Measurements from ENCODE around the gene LRRC19.

The LRRC19 gene

DNA sequence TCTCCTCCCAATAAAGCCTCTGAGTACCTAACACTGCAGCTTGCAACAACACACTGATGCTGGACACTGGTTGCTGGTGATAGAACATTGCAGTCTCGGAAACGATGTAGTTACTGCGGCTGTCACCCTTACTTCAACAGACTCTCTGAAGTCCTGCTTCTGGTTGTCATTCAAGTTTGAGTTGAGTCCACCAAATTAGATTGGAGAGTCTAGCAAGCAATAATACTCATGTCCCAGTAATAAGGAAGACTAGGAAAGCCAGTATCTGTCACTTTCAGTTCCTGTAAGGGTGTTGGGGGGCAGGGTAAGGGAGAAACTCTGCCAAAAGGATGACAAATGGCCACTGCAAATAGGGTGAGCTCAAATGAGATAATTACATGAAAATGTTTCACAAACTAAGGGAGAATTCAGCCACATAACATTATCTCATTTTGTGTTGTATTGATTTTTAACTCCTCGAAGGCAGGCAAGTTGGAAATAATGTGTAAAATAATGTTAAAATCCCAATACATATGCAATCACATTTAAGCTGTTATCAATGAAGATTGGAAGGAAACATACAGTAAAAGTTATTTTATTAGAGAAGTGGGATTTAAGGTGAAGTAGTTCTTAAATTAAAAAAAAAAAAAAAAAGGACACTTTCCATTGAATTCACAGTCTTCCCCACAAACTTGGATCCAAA lies 50.1 kb downstream of the LRRC19 start:
- peak; percentile 19 for DNase-seq

DNA sequence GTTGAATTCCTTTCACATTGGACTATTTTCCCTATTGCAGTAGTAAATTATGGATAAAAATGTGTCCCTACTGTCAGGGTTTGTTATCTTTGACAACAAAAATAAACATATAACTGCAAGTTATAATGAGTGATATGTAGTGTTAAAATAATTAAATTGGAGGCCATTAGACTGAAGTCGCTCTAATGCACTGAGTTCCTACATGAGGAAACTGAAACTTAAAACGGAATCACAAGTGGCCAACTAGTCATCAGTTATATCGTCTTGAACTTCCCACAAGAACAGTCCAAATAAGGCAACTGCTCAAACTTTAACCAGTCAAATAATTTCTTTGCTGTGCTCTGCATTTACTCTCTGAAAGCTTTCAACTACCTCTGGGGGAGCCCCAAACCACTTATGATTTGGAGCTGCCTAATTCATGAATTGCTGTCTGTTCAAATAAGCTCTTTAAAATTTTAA lies 51.4 kb downstream of the LRRC19 start:
- peak; percentile 54 for DNase-seq

DNA sequence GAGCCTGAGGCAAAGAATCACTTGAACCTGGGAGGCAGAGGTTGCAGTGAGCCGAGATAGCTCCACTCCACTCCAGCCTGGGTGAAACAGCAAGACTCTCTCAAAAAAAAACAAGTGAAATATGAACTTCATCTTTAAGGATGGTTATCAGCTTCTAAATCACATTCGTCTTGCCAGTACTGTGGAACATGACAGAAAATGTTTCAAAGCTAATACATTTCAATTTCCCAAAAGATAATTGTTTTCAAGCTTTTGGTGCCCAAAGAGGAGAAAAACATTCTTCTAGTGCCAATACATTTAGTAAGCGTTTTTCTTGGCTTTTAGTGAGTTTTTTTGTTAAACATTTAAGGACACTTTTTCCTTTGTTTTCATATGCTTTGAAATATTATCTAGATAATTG lies 53.7 kb downstream of the LRRC19 start:
- DNase-seq, result no peak

DNA sequence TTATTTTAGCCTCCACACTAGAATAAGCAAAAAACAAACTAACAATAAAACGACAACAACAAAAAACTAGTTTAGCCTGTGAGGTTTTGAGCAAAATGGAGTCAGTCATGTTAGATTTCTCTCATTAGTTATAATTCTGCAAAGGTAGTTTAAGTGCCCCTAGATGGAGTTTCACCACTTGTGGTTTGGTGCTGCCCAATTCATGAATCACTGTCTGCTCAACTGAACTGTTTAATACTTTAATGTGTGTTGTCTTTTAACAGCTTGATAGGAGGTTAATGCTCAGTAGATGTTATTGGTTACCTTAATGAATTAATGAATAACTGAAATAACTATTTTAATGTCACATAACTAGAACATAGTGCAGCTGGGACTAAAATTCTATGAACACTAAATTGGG lies 55.0 kb downstream of the LRRC19 start:
- DNase-seq, result no peak

DNA sequence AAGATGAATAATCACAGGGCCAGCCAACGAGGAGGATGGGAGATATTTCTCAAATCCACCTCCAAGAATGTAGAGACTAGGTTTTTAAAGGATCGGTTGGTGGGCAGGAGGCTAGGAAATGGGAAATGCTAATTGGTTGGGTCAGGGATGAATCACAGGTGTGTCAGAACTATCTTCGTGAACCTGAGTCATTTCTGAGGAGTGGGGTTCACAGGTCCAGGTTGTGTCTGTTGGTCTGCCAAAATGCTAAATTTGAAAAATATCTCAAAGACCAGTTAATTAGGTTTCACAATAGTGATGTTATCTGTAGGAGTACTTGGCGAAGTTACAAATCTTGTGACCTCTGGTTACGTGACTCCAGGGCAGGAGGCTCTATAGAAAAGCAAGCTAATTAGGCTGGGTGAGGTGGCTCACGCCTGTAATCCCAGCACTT lies 55.8 kb downstream of the LRRC19 start:
- DNase-seq, result peak; percentile 19

DNA sequence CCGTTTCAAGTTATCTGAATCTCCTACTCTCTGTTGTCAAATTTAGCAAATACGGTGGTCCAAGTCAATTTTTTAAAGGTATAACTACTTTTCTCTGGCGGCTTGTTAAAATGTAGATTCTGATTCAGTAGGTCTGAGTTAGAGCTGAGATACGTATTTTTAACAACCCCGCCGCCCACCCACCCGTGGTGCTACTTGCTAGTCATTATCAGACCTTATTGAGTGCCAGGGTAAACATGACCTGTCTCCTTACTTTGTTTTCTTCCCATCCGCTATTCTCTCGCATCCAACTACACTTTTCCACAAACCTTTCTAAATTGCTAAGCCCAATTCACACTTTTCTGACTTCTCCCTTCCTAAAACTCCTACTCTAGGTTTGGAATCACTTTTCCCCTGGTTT lies 57.7 kb downstream of the LRRC19 start:
- peak; percentile 27 for DNase-seq

DNA sequence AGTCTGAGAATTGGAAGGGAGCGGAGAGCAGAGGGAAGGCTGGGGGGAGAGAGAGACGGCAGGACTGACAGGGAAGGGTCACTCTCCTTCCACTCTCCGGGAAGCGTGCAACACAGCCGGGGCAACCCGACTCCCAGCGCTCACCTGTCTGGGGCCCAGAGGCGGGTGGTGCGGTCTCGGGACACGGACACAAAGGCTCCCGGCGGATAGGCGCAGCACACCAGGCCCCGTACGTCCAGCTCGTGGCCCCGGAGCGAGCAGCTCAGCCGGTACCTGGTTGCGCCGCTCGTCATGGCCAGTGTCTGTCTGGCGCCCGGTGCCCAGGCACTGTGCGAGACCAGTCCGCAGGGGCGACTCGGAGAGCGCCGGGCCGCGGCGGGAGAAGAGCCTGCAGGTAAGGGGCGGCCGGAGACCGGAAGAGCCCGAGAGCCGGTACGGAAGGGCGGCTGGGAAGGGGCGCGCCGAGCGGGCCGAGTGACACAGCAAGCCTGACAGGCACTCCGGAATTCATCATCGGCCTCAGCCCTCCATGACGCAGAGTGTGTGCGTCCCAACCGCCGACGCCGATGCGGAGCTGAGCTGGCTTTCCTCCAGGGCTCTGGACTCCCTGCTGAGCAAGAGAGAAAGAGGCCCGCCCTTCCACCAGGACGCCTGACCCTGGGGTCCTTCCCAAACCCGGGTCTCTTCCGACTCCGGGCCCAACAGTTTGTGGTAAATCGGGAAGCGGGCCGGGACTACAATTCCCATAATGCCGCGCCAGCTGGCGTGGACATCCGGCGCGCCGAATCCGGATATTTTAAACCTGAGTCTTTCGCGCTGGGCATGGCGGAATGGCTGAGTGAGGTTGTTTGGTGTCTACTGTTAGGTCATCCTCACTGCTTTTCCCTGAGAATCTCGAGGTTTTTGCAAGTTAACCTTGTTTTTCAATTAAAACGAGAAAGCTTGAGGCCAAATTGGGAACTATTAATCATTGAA lies 58.4 kb downstream of the LRRC19 start, which contains the start of gene PLAA:
Gene PLAA (minus strand): TSS at position 490 of the 975 bp plus-strand sequence. CDS start 197 bp downstream, at position 293.
- DNase-seq, result peak; percentile 92

DNA sequence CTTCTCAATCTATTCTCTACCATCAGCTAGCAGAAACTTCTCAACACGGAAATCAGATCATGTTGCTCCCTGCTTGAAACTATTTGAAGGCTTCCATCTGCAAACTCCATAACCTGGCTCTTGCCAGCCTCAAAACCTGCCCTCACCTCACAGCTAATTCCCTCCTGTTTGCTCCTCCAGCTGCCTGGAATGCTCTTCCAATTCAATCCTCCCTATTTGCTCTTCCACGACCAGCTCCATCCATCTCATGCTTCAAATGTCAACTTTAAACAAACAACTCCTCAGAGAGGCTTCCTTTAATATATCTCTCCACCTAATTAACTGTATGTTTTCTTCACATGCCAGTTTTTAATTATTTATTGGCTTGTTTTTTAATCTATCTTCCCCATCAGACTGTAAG lies 59.9 kb downstream of the LRRC19 start:
- DNase-seq, result no peak
